Hepatocyte (in vitro differentiated cells): ENCODE results near the gene CPZ. TPM values are rescaled to one million over a fixed set of nuclear protein-coding genes. Genes with fewer than 3 reads are reported as not detected.
A peak's percentile ranks its signal among the peaks of the same experiment; 100 is the strongest.

Experiments
- DNase-seq: peaks from one replicate; pipeline ENCODE4 v3.0.0-alpha.2; 2016; ENCODE audit warnings: low spot score
- H2AFZ ChIP-seq: fragments of 200-600 bp; sonication (generic); 2 replicates; pipeline ENCODE4 v1.6.0; 2016; ENCODE audit warnings: antibody characterized with exemption, mild to moderate bottlenecking
- H3K27ac ChIP-seq: fragments of 200-600 bp; sonication (generic); 2 replicates; pipeline ENCODE4 v1.5.1; 2016; ENCODE audit warnings: mild to moderate bottlenecking
- H3K27me3 ChIP-seq: fragments of 200-600 bp; sonication (generic); 2 replicates; pipeline ENCODE4 v1.6.1; 2016
- H3K36me3 ChIP-seq: fragments of 200-600 bp; sonication (generic); replicated peaks from 2 replicates; pipeline ENCODE4 v1.5.1; 2016; ENCODE audit warnings: low read depth; ENCODE audit not compliant: insufficient read depth
- H3K4me1 ChIP-seq: fragments of 200-600 bp; sonication (generic); 2 replicates; pipeline ENCODE4 v1.5.1; 2016; ENCODE audit warnings: mild to moderate bottlenecking, moderate library complexity; ENCODE audit not compliant: insufficient read depth
- H3K4me2 ChIP-seq: fragments of 200-600 bp; sonication (generic); 2 replicates; pipeline ENCODE4 v1.6.0; 2016
- H3K4me3 ChIP-seq: fragments of 200-600 bp; sonication (generic); 2 replicates; pipeline ENCODE4 v1.5.1; 2016; ENCODE audit warnings: mild to moderate bottlenecking
- H3K79me2 ChIP-seq: fragments of 200-600 bp; sonication (generic); 2 replicates; pipeline ENCODE4 v1.6.0; 2017; ENCODE audit warnings: mild to moderate bottlenecking
- H3K9me2 ChIP-seq: fragments of 200-600 bp; sonication (generic); replicated peaks from 2 replicates; pipeline ENCODE4 v1.6.0; 2017; ENCODE audit warnings: mild to moderate bottlenecking; ENCODE audit not compliant: insufficient read depth
- H3K9me3 ChIP-seq: fragments of 200-600 bp; sonication (generic); 2 replicates; pipeline ENCODE4 v1.5.1; 2016; ENCODE audit warnings: low read depth, mild to moderate bottlenecking
- H4K20me1 ChIP-seq: fragments of 200-600 bp; sonication (generic); 2 replicates; pipeline ENCODE4 v1.6.0; 2016; ENCODE audit warnings: mild to moderate bottlenecking; ENCODE audit not compliant: insufficient read depth, poor library complexity, severe bottlenecking
- CTCF ChIP-seq: fragments of 200-600 bp; sonication (generic); IDR thresholded peaks from 2 replicates; pipeline ENCODE4 v1.5.1; 2016; ENCODE audit warnings: antibody characterized with exemption, mild to moderate bottlenecking; ENCODE audit not compliant: poor library complexity
- EZH2 ChIP-seq: fragments of 200-600 bp; sonication (generic); IDR thresholded peaks from 2 replicates; pipeline ENCODE4 v1.6.1; 2016; ENCODE audit warnings: antibody characterized with exemption, mild to moderate bottlenecking, borderline replicate concordance
- EZH2phosphoT487 ChIP-seq: fragments of 200-600 bp; sonication (generic); IDR thresholded peaks from one replicate; pipeline ENCODE4 v1.6.1; 2018; ENCODE audit warnings: antibody characterized with exemption, mild to moderate bottlenecking, low read depth, moderate library complexity; ENCODE audit not compliant: unreplicated experiment, severe bottlenecking
- WGBS: methylation state at CpG from one replicate; pipeline ENCODE4 v1.1.6; 2016; ENCODE audit warnings: low lambda C conversion rate; ENCODE audit errors: missing lambda C conversion rate; 5-methylcytosine and 5-hydroxymethylcytosine counted together
- polyA plus RNA-seq: library from polyadenylated mRNA; unstranded; fragments of >200 nt; fragmentation: Nextera tagmentation; extraction: Ambion mirVana; gene quantifications from 2 replicates; pipeline ENCODE4 v1.2.1, GENCODE V29; 2016
- total RNA-seq: library from RNA; depleted of rRNA; stranded (reverse); fragments of >200 nt; gene quantifications from 2 replicates; pipeline ENCODE4 v1.2.3, GENCODE V29; 2014

The CPZ gene
- total RNA-seq = 25.3 and 34.8 TPM in 2 replicates
- polyA plus RNA-seq = 113 and 148 TPM in 2 replicates

DNA sequence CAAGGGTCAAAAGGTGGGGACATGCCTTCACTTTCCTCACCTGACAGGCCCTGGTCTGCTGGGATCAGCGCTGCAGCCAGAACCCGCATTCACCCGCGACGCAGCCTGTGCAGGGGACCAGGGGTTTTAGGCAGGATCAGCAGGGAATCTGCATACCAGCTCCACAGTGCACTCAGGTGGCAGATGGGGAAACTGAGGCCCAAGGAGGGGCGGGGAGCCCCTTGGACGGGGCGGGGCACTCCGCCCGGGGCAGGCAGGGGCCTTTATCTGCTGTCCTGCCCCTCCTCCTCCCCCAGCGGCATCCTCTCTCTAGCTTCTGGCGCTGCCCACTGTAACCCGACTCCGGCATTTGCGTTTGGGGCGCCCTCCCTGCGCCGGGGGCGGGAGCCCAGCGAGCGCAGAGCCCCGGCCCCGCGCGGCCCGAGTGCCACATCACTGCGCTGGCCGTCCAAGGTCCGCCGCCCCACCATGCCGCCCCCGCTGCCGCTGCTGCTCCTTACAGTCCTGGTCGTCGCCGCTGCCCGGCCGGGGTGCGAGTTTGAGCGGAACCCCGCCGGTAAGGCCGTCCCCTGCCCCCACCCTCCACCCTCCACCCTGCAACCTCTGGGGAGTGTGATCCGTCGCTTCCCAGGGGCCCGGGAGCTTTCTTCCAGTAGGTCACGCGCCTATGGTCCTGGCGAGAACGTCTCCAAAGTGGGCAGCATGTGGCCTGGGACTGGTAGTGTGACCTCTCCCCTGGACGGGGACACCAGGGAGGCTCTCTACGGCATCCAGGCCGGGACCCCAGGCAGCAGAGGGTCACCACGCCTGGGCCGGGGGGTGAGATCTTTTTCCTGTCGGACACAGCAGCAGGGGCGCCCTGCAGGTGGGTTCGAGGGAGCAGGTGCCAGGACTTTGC is at the start of gene CPZ:
Gene CPZ, plus strand, starts transcription at position 400 of the 898 bp plus-strand sequence. Its CDS starts 69 bp downstream, at position 469.
- H3K9me2 ChIP-seq = no peaks in the 10 kb centered on the region
- peaks cover 5% of the 10 kb centered on the region for H4K20me1 ChIP-seq
- peaks cover 23% of the 10 kb centered on the region for H3K27me3 ChIP-seq
- H2AFZ ChIP-seq = peak within 1 kb of the TSS; percentile 60
- H3K9me3 ChIP-seq = no peaks in the 10 kb centered on the region
- DNase-seq = peak; percentile 74
- no peaks in the 10 kb centered on the region for H3K36me3 ChIP-seq
- TF ChIP-seq EZH2 (no peak), CTCF (no peak)
- peak within 1 kb of the TSS; percentile 51 for H3K4me3 ChIP-seq
- 7% methylated on average over 28 of the region's 58 CpGs for WGBS
- peaks cover 2% of the 10 kb centered on the region for H3K79me2 ChIP-seq
- H3K4me2 ChIP-seq = peak within 1 kb of the TSS; percentile 82
- H3K27ac ChIP-seq = no peak within 1 kb of the TSS
- H3K4me1 ChIP-seq = peaks cover 25% of the 10 kb centered on the region

- H3K4me1 ChIP-seq = peaks cover 3% of the 10 kb centered on the region
- H3K9me2 ChIP-seq = no peaks in the 10 kb centered on the region
- H3K4me3 ChIP-seq = no peak overlapping the region
- no peak for DNase-seq
- H3K27ac ChIP-seq = no peak overlapping the region
- H3K9me3 ChIP-seq = no peaks in the 10 kb centered on the region
- no peaks in the 10 kb centered on the region for H4K20me1 ChIP-seq
- no peaks in the 10 kb centered on the region for H3K79me2 ChIP-seq
- TF ChIP-seq CTCF = no peak
- no peak for TF ChIP-seq EZH2phosphoT487
- TF ChIP-seq EZH2 = no peak
- no peak overlapping the region for H2AFZ ChIP-seq
- no peaks in the 10 kb centered on the region for H3K36me3 ChIP-seq
- H3K27me3 ChIP-seq = no peaks in the 10 kb centered on the region
- no peak overlapping the region for H3K4me2 ChIP-seq
- WGBS = 91% methylated on average over 16 of the region's 16 CpGs
Measured at GRCh38 chr4:8542776-8543525, 49.6 kb upstream of the CPZ start.

GRCh38 chr4:8543623-8544022 is 48.9 kb upstream of the CPZ start:
- no peaks in the 10 kb centered on the region for H3K36me3 ChIP-seq
- WGBS = 91% methylated on average over 10 of the region's 10 CpGs
- H3K4me1 ChIP-seq = peaks cover 3% of the 10 kb centered on the region
- TF ChIP-seq EZH2phosphoT487 (no peak), CTCF (no peak), EZH2 (no peak)
- H3K9me3 ChIP-seq = no peaks in the 10 kb centered on the region
- no peaks in the 10 kb centered on the region for H3K9me2 ChIP-seq
- DNase-seq = no peak
- H3K4me2 ChIP-seq = no peak overlapping the region
- H3K27ac ChIP-seq = no peak overlapping the region
- H4K20me1 ChIP-seq = no peaks in the 10 kb centered on the region
- no peaks in the 10 kb centered on the region for H3K79me2 ChIP-seq
- H2AFZ ChIP-seq = no peak overlapping the region
- H3K27me3 ChIP-seq = no peaks in the 10 kb centered on the region
- H3K4me3 ChIP-seq = no peak overlapping the region
